ENCODE data around the gene SLC16A8.

The SLC16A8 gene

GRCh38 chr22:38111925-38112355 lies 28.0 kb upstream of the SLC16A8 start:
- DNase-seq = no peak

DNA sequence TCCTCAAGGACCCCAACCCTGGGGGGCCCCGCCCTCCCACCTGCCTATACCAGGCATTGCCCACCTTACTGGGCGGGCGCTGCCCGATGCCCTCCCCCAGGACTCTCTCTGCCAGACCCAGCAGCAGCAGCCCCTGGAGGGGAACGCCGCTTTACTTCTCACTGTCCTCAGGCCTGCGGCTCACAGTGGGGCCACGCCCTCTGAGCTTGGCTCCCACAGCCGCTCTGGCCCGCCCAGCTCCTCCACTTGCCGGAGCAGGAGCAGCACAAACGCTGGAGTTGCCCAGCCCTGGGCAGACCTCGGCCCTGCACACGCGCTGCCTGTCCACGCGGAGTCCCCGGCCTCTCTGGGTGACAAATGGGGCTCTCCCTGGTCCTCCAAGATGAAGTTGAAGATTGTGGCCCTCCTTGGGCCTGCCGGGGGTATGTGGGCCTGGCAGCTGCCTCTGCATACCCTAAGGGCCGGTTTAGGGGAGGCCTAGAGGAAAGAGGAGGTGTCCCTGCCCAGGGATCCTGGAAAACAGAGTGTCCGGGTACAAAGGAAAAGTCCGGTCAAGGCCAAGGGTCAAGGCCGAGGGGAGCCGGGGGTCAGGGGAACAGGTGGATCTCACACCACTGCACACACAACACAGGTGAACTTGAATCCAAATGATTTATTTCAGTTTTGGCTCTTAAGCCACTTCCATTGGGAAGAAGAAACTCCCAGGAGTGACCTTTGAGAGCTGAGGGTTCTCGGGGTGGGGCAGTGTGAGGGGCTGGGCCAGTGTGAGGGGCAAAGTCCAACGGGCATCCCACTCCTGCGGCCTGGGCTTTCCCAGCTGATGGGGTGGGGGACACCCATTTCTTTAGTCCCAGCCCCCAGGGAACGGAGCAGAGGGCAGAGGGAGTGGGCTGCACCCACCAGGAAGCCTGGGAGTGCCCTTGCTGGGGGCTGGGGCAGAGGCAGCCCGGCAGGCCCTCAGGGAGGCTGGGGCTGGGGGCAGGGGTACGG lies 27.2 kb upstream of the SLC16A8 start:
- no peak for DNase-seq

DNA sequence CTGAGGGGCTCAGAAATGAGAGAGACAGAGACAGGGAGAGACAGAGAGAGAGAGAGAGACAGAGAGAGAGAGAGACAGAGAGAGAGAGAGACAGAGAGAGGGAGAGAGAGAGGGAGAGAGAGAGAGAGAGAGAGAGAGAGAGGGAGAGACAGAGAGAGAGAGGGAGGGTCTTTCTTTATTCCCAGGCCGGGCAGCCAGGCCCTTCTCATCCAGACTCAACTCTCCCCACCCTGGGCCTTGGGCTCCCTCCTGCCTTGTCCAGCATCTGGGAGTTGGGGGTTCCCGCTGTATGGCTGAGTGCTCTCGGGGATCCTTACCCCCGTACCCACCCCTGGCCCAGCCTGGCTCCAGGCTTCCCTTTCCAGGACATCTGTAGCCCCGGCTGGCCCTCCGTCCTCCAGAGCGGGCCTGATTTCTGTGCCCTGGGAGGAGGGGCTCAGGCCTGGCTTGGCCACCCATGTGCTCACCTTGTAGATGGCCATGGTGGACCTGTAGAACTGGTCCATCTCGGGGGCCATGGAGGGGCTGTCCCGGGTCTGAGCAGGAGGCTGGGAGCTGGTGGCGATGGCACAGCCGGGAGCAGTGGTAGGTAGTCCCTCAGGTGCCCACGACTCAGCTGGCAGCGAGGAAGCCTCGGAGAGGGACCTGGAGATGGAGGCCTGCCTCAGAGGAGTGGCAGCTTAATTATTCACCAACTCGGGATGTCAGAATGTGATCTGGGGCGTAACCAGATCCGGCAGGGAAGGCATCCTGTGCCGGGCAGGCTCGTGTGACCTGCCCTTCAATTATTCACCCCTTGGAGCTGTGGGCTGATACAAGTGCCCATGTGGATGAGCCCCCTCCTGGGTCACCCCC lies 26.3 kb upstream of the SLC16A8 start, which contains the start of gene BAIAP2L2:
BAIAP2L2 (minus strand) TSS at position 677 of the 855 bp plus-strand sequence; CDS start at position 518, 159 bp downstream.
- no peak for DNase-seq

DNA sequence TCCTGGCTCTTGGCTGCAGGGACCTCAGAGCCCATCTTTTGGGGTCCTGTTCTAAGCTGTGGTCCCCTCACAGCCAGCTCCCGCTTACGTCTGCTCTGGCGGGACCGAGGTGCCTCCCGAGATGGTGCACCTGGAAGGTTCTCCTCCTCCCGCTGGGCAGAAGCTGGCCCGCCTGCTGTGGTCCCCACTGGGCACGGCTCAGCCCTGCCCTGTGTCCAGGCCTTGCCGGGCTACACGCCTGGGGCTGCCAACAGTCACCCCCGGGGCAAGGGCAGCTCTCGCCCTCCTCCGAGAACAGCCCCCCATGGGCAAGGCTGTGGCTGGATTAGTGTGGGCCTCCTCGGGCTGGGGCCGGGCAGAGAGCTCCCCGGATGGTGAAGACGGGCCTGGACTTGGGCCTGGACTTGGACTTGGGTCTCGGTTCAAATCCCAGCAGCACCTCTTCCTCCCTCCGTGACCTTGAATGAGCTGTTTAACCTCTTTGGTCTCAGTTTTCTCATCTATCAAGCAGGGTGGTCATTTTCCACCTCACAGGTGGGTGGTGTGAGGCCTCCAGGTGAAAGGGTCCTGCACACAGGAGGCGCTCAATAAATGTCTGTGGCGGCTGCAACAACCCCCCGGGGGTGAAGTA lies 25.5 kb upstream of the SLC16A8 start:
- DNase-seq = no peak

- no peak for DNase-seq
Measured at GRCh38 chr22:38108561-38109319, 24.8 kb upstream of the SLC16A8 start.

GRCh38 chr22:38107692-38108515 lies 23.9 kb upstream of the SLC16A8 start:
- no peak for DNase-seq

DNA sequence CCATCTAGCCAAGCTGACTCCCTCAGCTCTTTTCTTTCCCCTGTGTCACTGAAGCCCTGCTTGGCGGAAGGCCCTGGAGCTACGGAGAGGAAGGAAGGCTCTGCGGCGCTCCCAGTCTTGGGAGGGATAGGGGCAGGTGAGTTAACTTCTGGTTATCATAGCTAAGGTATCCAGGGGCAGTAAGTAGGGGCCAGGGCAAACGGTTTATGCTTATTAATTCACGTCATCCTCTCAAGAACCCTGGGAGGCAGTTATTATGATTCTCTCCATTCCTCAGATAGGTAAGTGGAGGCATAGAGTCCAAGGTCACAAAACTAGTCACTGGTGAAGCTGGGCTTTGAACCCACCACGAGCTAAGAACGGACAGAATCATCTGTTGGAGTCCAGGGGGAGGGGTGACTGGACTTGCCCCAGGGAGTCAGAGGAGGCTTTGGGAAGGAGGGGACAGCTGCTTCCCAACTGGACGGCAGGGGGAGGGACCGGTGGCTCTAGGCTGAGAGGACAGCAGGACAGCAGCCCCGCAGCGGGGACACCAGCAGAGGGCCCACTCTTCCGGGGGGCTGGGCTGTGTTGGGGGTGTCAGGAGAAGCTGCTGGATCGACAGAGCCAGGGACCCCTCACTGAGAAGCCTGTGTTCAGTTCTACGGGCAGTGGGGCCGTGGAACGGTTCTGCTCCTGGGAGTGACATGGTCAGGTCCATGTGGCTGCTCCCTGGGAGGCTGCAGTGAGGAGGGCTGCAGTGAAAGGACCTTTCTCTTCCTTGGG lies 23.0 kb upstream of the SLC16A8 start:
- no peak for DNase-seq

- DNase-seq = no peak
Measured at GRCh38 chr22:38104084-38104483, 20.1 kb upstream of the SLC16A8 start.

DNA sequence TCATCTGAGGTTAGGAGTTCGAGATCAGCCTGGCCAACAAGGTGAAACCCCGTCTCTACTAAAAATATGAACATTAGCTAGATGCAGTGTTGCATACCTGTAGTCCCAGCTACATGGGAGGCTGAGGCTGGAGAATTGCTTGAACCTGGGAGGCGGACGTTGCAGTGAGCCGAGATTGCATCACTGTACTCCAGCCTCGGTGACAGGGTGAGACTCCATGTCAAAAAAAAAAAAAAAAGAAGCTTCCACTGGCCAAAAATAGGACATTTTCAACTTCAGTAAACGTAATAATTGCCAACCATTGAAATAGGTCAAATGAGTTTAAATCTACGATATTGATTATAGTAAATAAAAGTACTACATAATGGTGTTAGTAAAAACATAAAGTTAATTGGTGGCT lies 19.7 kb upstream of the SLC16A8 start:
- DNase-seq = no peak

- DNase-seq = no peak
Measured at GRCh38 chr22:38098410-38099249, 14.6 kb upstream of the SLC16A8 start.

- DNase-seq = no peak
Measured at GRCh38 chr22:38097557-38098409, 13.8 kb upstream of the SLC16A8 start.

DNA sequence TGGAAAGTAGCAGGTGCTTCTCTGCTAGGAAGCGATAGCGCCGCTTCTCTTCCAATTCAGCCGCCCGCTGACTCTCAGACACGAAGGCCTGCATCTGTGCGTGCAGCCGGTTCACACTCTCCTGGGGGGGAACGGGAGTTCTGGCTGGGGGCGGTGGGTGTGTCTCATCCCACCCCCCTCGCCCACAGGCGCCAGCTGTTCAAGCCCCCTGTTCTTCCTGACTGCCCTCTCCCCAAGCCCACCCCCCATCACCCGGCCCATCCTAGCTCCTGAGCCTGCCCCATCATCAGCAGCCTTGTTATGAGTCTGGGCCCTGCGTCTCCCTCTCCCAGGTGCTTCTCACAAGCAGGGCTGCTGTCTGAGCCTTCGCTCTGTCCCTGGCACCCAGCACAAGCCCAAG lies 13.1 kb upstream of the SLC16A8 start:
- DNase-seq = no peak

DNA sequence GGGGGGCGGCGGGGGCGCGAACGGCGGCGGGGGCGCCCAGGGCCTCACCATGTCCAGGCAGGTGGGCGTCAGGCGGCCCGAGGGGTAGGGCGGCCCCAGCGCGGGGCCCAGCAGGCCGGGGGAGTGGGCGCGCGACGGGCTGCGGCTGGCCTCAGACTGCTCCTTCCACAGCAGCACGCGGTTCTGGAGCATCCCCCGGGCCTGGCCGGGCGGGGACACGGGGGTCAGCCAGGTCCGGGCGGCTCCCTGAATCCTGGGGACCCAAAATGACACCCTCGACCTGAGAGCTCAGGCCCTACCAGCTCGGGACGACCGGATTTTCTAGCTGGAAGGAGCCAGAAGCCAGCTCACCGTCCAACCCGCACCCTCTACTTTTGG lies 5.5 kb upstream of the SLC16A8 start:
- DNase-seq = no peak

GRCh38 chr22:38088629-38089473 lies 4.9 kb upstream of the SLC16A8 start:
- DNase-seq = no peak

DNA sequence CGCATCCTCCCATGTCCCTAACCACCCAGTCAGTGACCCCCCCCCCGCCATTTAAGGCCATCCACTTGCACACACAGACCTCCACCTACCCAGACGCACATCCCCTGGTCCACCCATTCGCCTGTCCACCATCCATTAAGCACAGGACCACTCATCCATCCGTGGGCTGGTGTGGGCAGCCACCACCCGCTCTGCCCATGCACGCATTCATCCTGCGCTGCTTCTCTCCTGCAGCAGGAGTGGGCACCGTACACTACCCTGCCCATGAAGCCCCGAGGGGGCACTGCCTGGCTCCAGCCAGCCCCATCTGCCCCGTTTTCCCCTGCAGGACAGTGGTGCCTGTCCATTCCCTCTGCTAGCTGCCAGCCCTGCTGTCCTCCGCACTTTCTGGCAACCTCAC lies 3.9 kb upstream of the SLC16A8 start:
- DNase-seq = no peak

DNA sequence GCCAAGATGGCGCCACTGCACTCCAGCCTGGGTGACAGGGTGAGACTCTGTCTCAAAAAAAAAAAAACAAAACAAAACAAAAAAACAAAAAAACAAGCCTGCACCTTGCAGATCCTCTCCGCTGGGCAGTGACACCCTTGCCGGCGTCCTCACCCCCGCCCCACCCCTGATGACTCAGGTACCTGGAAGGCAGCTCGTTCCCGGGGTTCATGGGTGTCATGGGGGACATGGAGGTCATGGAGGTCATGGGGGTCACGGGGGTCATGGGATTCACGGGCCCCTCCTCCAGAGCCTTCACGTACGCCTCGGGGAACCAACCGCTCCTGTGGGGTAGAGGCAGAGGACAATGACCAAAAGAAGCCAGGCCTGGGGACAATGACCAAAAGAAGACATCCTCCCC lies 3.0 kb upstream of the SLC16A8 start:
- DNase-seq = no peak

DNA sequence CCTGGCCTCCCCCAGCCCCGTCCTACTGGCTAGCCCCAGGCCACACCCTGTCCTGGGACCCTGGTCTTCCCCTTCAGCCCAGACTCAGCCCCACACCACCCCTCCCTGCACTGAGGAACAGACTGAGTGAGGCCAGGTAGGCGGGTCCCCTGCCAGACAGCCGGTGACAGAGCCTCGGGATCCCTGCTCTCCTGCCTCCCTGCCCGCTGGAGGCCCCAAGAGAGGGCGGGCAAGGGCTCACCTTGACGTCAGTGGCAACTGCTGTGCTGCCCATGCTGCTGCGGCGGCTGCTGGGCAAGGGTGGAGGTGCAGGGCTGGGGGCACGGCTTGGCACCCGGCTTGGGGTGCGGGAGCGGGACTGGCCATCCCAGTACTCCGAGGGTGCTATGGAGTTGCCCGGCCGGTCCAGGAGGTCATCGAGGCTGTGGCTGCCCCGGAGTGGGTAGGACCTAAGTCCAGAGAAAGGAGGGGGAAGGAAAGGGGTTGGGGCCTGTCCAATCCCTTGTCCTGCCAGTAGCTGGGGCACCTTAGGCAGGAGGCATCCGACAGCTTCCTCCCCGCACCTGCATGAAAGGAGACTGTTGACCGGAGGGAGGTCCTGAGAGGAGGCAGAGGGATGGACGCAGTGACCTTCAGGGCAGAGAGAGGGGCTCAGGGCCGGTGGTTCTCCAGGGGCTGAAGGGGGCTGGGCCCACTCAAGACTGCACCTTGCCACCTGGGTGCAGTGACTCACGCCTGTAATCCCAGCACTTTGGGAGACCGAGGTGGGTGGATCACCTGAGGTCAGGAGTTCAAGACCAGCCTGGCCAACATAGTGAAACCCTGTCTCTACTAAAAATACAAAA lies 2.2 kb upstream of the SLC16A8 start:
- DNase-seq = no peak

Data from NCI-H1436 (cell line).